Measurements from ENCODE around the gene FAM133A.

FAM133A gene

DNA sequence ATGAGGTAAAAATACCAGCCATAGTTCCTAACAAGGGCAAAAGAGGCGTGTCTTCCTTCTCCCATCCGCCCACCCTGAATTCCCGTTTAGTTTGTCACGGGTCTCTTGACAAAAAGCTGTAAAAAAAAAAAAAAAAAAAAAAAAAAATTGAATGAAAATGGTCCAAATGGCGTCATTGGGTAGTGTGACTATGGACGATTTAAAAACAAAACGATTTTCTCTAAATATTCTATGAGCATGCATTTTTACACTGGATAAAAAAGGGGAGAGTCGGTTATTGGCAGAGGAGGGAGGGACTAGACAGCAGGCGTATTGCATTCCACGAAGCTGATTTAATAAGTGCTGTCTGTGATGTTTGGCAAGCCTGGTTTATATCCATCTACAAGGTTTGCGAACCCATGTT lies at the start of gene FAM133A:
Gene FAM133A, plus strand, starts transcription at position 338 of the 403 bp plus-strand sequence. CDS start 35,214 bp downstream, outside the sequence.
- no peak for TF ChIP-seq CTCF (IDR thresholded peaks at IDR 0.05; ENCODE audit: low read depth, low read length)
- no peak within 1 kb of the TSS for H3K4me3 ChIP-seq (ENCODE audit: low read depth, low read length)

DNA sequence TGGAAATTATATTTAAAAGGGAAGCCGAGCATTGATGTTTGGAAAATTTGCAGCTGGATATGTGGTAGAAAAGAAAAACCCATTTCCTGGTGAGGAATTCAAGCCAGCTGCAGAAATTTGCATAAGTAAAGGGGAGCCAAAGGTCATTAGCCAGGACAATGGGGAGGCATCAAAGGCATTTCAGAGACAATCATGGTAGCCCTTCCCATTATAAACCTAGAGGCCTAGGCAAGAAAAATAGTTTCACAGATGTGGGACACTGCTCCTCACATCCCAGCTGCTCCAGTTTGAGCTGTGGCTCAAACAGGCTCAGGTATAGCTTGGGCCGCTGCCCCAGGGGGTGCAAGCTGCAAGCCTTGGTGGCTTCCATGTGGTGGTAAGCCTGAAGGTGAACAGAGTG lies 36.4 kb upstream of the FAM133A start:
- no peak overlapping the region for H3K4me3 ChIP-seq (ENCODE audit: low read depth, low read length)
- no peak for TF ChIP-seq CTCF (IDR thresholded peaks at IDR 0.05; ENCODE audit: low read depth, low read length)

DNA sequence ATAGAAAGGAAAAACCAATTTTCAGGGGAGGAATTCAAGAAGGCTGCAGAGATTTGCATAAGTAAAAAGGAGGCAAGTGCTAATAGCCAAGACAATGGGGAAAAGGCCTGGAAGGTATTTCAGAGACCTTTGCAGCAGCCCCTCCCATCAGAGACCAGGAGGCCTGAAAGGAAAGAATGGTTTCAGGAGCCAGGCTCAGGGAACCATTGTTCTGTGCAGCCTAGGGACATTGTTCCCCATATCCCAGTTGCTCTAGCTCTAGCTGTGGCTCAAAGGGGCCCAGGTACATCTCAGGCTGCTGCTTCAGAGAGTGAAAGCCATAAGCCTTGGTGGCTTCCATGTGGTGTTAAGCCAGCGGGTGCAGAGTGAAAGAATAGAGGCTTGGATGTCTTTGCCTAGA lies 24.6 kb upstream of the FAM133A start:
- no peak for TF ChIP-seq CTCF (IDR thresholded peaks at IDR 0.05; ENCODE audit: low read depth, low read length)
- no peak overlapping the region for H3K4me3 ChIP-seq (ENCODE audit: low read depth, low read length)

GRCh38 chrX:93660575-93660974 lies 13.4 kb upstream of the FAM133A start:
- no peak overlapping the region for H3K4me3 ChIP-seq (ENCODE audit: low read depth, low read length)
- no peak for TF ChIP-seq CTCF (IDR thresholded peaks at IDR 0.05; ENCODE audit: low read depth, low read length)

- TF ChIP-seq CTCF (IDR thresholded peaks at IDR 0.05; ENCODE audit: low read depth, low read length) = no peak
- H3K4me3 ChIP-seq (ENCODE audit: low read depth, low read length) = no peak within 1 kb of the TSS
These were observed 744 bp upstream of the FAM133A start, which contains the start of gene NAP1L3 for GRCh38 chrX:93673056-93673868. Gene NAP1L3 (minus strand): TSS chrX:93673578. CDS start chrX:93673304, 274 bp downstream.

- H3K4me3 ChIP-seq (ENCODE audit: low read depth, low read length) = no peak overlapping the region
- TF ChIP-seq CTCF (IDR thresholded peaks at IDR 0.05; ENCODE audit: low read depth, low read length) = no peak
These were observed 22.0 kb downstream of the FAM133A start for GRCh38 chrX:93695981-93696380.

DNA sequence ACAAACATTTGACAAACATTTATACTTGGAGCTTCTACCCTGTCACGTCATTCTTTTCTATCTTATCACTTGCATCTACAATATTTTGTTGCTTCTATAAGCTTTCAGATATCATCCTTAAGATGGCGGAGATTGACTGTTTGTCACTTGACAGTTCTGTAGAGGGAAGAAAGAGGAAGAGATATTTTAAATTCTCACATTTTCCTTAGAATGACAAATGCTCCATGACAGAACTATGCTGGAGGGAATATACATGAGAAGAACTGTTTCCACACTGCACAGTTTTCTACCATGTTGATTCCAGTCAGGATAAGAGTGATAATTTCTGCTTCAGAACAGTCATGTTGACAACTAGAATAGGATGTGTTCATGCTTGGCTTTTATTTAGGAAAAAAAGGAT lies 29.7 kb downstream of the FAM133A start:
- no peak overlapping the region for H3K4me3 ChIP-seq (ENCODE audit: low read depth, low read length)
- TF ChIP-seq CTCF (IDR thresholded peaks at IDR 0.05; ENCODE audit: low read depth, low read length) = no peak

Data from WI38 (cell line).